ENCODE results near the gene PRODH.
A peak's percentile ranks its signal among the peaks of the same experiment; 100 is the strongest.
"Not testable (repeated sequence)": the region's sequence is repeated elsewhere in the genome, so short reads cannot be mapped to it uniquely, and the experiment has no call there.

PRODH gene

DNA sequence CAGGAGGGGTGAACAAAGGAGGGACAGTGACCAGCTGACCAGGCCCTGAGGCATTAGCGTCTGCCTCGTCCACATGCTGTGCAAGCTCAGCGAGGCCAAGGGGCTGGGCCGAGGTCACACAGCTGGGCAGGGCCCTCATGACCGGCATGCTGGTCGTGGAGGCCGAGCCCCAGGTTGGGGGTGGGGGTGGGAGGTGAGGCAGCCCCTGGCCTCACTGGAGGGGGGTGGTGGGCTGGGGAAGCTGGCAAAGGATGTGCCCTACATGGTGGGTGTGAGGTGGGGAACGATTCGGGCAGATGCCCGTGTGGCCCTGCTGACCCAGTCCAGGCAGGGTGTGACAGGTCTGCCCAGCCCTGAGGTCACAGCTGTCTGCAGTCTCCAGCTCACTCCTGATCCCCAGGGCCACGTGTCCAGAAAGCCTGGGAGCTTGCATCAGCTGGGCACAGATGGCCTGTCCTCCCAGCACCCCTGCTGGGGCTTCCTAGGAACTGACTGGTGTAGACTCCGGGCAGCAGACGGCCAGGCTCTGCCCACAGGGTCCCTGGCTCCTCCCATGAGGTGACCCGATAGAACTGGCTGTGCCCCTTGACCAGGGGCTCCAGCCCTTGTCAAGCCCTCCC is 31.4 kb upstream of the PRODH start:
- not testable (repeated sequence) for DNase-seq

DNA sequence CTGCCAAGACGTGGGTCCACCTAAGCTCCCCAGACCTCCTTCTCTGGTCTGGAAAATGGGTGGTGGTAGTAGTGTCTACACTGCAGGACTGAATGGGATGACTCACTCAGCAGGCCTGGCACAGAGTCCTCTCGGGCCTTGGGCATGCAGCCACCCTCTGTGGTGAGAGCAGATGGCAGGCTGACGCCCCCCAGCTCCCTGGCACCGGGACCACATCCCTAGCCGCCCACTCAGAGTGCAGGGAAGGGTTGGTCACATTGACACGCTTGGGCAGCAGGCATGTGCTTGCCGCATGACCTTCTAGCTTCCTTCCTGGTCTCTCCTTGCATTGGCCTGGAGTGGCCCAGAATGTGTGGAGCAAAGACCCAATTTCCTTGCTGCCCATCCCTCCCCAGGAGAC is 30.7 kb upstream of the PRODH start:
- no peak for DNase-seq

DNA sequence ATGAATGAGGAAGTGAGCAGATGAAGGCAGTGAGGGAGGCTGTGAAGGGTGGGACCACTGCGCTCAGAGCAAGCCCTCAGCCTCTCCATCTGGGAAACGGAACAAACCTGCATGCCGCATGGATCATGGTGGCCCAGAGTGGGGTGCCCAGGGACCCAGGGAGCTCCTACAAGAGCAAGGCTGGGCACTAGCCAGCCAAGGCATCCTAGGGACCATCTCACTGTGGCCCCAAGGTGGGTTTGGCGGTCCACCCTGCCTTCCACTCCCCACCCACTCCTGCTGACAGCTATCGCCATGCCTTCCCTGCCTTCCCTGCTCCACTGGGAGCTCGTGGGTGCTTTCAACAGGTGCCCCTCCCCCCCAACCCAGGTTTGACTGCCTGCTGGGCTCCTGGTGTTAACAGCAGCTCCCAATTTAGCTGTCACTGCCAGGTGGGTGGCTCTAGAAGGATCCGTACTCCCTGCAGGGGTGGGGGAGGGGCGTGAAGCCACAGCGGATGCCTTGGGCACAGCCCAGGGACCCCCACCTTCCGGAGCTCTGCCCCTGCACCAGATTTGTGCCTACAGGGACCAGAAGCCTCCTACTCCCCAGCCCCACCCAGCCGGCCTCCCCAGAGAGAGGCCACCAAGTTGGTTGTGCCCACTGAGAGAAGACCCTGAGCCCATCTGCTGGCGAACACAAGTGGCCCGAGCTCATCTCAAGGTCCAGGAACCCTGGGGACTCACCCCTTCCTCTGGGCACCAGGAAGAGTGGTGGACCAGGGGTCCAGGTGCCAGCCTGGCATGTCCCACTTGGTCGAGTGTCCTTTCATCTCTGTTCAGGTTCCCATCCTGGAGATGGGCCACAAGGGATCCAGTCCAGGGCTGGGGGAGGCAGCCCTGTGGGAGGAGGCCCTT is 29.7 kb upstream of the PRODH start:
- no peak for DNase-seq

DNA sequence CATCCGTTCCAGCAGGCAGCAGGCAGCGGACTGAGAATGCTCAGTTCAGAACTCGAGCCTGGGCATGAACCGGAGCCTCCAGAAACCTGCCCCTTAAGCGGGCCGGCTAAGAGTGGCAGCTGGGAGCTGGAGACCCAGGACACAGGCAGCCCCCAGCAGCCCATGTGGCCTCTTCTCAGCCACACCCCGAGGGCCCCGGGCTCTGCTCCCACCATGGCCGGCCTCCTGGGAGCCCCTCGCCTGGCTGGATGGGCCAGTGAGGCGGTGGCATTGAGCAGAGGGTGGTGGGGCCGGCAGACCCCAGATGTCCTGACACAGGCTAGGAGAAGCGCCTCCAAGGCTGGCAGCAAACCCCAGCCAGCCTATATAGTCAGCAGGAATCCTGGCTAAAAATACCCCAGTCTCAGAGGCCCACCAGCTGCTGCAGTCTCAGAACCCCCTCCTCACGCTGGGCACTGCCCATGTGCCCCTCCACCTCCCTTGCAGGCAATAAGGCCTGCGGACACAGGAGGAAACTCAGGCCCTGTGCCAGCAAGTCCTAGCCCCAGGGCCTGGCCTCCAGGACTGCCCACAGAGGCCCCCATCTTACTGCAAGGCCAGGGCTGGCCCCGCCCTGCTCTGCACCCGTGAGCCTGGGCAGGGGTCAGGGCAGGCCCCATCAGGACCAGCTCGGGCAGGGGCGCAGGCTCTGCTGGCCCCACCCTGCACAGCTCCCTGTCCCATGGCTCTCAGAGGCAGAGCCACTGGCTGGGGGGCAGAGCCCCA is 28.6 kb upstream of the PRODH start:
- DNase-seq = not testable (repeated sequence)

DNA sequence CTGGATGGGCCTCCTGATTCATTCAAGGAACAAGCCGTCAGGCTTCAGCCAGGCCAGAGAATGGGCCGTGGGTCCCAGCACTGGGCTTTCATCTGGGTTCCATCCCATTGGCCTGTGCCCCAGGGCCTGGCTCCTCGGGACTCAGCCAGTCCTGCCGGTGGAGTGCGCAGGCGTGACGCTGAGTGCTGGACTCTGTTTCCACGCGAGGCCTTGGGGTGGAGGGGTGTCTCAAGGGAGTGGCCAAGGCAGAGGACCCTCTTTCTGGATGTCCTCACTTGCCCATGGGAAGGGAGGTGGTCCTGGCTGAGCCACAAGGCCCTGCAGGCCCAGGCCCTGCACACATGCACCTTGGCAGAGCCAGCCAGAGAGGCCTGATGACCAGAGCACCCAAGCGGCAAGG is 28.0 kb upstream of the PRODH start:
- DNase-seq = not testable (repeated sequence)

DNA sequence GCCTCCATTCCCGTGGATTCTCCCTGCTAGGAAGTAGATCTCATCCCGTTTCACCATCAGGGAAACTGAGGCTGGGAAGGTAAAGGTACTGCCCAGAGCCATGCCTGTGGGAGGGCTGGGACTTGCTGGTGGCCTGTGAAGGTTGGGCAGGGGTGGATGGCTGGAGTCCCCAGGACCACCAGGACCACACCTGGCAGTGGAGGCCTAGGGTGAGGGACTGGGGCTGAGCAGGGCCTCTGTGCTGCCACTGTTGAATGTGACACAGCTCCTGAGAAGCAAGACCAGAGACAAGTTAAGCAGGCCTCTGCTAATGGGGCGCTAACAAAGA is 26.2 kb upstream of the PRODH start:
- no peak for DNase-seq

DNA sequence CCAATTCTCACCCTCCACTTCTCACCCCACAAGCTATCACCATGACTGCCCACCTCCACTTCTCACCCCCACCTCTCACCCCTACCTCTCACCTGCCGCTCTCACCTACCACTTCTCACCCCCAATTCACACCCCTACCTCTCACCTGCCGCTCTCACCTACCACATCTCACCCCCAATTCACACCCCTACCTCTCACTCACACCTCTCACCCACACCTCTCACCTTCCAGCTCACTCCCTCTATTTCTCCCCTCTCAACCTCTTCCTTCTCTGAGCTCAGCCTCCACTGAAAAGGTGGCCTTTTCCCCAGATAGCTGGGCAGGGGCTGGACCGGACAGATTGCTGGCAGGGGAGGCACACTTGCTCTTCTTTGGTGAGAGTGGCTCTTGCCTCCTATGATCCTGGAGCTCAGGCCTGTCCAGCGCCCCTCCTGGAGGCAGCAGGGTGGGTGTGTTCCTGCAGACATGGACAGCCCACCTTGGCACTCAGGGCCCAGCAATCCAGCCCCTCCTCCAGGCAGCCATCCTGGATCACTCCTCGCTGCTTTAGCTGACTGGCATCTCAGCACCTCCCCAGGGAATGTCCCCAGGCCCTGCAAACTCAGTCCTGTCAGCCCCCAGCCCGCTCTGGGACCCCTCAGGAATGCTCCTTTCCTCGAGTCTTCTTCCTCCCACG is 25.7 kb upstream of the PRODH start:
- not testable (repeated sequence) for DNase-seq

DNA sequence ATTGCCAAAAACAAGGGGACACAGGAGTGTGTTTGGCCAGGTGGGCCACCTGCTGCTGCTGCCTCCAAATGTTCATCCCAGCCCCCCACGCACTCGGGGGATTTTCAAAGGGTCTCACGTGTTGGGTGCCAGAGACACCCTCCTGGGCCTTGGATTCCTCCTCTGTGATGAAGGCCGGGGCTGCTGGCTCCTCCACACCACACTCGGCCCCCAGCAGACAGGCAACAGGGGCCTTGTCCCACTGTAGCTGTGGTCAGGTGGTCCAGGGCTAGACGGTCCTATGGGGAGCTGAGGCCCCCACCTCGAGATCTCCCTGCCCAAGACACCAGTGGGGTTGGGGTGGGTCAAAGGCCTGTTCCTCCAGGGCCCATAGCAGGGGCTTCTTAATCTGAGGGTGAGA is 25.1 kb upstream of the PRODH start:
- not testable (repeated sequence) for DNase-seq

DNA sequence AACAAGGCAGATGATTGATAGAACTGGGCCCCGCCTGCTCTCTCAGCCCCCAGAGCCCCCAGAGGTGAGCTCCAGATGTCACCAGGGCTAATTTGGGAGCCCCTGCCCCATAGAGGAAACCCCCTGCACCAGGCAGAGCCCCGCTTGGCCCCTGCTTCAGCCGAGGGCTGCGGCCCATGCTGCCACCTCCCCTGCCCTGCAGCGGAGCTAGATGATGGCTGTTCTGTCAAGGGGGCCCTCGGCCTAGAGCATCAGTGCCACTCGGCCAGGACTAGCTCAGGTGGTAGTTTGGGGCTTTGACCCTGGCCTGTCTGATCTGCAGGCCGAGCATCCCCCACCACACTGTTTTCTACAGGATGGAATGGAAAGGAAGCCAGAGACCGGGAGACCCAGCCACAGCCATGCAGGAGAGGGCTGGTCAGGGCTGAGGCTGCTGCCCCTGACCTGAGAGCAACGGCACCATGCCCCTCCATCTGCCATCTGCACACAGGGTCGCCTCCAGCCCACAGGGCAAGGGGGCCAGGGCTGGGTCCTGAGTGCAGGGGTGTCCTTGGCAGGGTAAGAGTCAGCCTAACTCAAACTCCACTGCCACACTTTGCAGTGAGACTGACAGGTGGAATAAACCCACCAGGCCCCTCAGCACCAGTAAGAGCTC is 24.2 kb upstream of the PRODH start:
- DNase-seq = not testable (repeated sequence)

DNA sequence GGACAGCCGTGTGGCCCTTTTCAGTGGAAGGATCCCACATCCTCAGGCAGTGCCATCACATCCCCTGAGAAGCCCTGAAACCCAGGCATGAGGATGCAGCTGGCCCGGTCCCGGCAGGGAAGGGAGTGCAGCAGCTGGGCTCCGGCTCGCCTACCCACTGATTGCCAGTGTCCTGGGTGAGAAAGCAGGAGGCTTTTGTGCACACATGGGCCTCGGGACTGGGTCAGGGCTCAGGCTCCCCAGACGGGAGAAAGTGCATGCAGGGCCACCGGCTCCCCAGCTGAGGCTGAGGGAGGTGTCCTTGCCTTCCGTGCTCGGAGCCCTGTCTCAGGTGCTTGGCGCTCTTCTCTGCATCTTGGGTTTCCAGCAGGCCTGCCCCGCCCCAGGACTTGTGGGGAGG is 23.6 kb upstream of the PRODH start:
- DNase-seq = not testable (repeated sequence)

DNA sequence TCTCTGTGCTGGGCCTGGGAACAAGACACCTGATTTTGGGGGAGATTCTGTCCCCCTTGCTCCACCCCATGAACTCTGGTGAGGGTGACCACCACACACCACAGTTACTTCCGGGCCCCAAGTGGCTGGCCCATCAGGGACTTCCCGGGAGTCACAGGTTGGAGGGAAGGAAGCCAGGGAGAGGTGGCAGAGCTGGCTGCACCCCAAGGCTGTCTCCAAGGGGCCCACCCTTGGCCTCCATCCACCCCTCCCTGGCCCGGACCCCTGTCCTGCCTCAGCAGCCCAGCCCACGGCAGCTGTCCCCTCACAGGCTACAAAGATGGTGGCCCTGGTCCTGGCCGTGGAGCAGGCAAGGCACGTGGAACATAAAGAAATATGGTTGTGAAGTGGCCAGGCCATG is 23.2 kb upstream of the PRODH start:
- DNase-seq = not testable (repeated sequence)

DNA sequence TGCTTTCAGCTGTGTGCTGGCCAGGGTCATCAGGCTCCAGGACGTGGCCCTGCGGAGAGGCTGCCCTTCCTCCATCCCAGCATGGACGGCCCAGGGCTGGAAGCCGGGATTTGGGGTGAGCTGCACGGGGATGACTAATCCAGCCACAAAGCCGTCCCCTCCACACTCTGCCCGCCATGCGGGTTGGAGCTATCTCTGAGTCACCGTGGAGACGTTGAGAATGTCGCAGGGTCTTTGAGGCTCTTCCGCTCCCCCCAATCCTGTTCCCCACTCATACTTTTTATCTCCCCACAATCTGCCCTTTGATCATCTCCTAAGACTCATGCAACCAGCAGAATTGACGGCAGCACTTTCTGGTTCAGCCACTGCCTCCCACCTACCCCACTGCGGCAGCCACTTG is 22.6 kb upstream of the PRODH start:
- DNase-seq = not testable (repeated sequence)

DNA sequence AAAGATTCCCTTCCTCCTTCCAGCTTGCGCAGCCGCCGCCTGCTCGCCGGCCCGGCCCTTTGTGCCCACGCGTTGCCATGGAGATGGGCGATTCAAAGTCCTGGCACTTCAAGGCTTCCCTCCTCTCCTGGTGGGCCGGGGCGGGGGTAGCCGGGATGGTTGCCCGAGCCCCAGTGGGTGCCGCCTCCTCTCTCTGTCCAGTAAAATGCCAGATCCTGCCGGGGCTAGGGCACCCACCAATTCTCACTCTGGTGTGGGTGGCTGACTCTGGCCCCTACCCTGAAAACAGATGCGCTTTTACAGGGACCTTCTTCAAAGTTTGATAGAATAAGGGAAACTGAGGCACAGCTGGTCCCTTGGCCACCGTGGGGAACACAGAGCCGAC is 22.2 kb upstream of the PRODH start:
- DNase-seq = not testable (repeated sequence)

DNA sequence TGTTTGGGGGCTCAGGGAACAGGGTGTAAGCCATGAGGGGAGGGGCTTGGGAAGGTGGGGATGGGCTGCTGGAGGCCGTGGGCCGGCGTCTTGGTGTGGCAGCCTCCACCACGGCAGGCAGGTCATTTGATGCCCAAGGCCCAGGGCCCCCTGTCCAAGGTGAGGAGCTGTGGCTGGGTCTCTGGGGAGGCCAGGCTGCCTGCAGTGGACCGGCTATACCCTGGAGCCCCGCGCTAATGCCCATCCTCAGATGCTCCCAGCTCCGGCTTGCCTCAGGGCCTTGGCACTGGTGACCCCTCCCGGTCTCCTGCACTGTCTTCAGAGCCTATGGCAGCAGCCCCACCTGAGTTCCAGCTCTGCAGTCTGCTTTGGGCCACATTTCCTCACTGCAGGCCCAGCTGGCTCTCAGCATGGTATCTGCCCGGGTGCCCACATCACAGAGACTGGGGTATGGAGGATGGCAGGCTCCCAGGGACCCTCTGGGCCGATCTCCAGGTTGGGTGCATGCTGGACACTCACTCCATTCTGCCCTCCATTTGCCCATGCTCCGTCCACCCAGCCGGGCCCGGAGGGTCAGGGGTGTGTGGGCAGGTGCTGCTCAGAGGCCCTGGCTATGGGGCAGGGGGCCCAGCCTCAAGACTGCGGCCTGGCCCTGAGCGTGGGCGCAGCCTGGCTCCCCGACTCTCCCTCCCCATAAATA is 21.7 kb upstream of the PRODH start:
- not testable (repeated sequence) for DNase-seq

DNA sequence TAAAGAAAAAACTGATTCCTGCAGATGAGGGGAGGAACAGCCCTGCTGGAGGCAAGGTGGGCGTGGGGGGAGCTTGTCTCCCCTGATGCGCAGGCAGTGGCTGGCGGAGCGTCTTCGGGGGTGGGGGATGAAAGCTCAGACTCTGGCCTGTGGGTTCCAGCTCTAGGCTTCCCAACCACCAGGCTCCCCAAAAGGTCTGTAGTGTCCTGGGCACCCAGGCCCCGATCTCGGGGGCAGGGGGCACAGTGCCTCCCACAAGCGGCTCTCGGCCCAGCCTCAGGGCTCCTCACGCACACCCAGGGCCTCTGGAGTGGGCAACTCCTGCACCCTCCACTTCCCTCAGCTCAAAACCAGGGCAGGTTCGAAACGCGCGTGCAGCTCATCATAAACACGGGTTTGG is 20.9 kb upstream of the PRODH start:
- not testable (repeated sequence) for DNase-seq

DNA sequence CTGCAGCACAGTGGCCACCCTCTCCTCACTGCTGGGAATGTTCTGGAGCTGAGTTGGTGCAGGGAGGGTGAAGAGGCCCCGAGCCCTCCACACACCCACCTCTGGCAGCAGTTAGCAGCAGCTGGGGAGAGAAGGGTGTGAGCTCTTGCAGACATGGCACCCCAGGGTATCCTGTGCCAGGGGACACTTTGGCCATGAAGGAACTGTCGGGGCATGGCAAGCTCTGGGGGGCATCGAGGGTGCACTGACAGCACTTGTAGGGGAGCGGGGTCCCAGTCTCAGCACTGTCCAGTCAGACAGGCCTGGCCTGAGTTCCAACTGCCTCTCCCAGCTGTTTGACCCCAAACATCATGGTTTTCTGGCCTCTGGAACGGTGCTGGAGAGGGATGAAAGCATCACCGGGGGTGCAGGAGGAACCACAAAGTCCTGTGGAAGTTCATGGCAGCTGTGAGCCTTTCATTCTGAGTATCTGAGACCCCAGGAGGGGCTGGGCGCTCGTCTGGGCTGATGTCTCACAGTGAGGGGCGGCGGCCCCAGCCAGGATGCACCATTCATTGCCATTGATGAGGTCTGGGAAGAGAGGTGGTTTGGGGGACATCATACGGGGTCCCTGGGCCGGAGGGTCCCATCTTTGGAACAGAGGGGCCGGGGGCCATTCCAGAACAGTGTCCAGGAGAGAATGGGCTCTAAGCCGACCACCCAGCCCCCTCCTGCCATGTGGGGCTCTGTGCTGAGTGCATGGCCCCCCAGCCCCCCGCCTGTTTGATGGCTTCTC is 20.2 kb upstream of the PRODH start:
- DNase-seq = not testable (repeated sequence)

DNA sequence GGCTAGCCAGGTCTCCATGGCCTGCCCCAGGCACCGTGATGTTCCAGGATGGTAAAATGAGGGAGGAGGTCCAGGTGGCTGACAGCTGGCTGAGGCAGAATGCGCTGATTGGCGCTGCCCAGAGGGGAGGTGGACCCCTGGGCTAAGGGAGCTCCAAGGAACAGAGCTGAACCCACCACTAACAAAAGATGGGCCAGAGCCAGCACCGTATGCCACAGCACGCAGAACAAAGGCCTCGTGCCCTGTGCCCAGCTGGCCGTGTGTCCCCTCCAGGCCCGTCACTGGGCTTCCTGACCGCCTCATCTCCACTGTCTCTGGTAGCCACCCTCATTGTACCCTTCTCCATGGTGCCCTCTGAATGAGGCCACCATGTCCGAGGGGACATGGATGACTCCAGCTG is 19.6 kb upstream of the PRODH start:
- no peak for DNase-seq

DNA sequence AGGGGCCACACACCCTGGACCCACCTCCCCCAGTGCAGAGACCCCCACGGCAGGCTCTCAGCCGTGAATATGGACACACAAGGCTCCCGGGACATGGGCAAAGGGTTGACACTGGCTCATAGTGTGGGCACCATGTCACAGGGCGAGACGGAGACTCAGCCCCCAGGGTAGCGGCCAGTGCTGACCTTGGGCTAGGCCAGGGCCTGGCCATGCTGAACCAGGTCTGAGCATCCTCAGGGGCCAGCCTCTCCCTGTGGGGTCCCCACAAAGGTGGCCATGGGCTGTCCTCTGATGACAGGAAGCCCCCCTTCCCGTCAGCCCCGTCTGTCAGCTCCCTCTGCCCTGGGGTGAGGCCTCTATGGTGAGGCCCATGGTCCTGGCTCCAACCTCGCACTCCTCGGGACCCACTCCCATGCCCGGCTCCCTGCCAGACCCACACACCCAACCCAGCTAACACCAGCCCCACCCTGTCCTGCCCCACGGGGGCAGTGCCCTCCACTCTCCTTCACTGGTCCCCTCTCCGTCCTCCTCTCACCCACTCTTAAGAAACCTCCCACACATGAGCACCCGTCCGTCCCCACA is 19.0 kb upstream of the PRODH start:
- no peak for DNase-seq

DNA sequence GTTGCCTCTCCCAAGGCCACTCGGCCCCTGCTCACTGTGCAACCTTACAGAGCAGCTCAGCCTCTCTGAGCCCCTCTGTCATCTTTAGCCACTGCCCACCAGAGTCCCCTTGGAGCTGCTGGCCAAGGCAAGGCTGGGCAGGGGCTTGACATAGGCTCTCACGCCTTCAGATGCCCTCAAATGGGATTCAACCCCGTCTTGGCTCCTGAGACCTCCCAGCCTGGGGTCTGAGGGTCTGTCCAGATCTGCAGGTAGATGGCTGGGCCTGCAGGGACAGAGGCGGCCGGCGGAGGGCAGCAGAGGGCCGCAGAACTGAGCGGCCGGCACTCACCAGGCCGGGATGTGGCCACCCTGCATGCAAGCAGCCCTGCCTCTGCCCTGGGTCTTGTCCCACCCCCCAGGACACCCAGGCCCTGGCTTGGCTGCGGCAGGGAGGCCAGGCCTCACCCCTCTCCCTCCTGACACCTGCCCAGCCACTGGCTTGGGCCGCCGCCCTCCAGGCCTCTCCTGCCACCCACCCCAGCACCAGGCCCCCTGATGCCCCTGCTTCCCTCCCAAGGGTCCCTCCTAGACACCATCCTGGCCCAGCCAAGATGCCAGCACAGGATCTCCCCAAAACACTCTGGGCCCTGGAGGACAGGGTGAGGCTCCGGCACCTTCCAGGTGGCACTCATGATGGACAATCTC is 18.4 kb upstream of the PRODH start:
- DNase-seq = peak; percentile 38

DNA sequence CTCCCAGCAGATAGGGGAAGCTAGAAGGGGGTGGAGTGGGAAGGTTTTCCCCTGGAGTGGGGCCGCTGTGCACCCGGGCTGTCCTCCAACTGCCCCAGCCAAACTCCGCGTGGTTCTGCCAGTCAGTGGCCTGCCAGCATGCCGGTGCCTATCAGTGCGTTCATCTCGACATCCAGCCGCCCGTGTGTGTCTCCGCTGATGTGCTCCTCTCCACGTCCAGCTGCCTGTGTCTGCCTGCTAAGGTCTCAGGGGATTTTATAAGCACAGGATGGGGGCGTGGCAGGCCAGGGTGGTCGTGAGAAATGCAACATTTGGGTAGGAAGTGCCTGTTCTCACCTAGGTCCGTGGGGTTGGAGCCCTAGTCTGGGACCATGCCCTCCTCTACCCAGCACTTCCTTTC is 17.0 kb upstream of the PRODH start:
- not testable (repeated sequence) for DNase-seq

All from NCI-H1092 treated with DMSO at 0.1 percent for 48 hours (cell line).